Erythroblast (primary cell): ENCODE measurements around the gene RAB3A.

Experiments used
- GATA1 ChIP-seq: IDR thresholded peaks from 2 replicates; pipeline ENCODE4 v1.6.1; 2011; ENCODE audit warnings: low read depth, mild to moderate bottlenecking, control low read depth, low read length, moderate library complexity
- POLR2A ChIP-seq: IDR thresholded peaks from 2 replicates; pipeline ENCODE4 v1.6.1; 2011; ENCODE audit warnings: mild to moderate bottlenecking, low read length

- TF ChIP-seq POLR2A (no peak), GATA1 (no peak)
Measured at GRCh38 chr19:18157465-18158063, 46.3 kb downstream of the RAB3A start.
